Cardiac fibroblast (primary cell): Measurements from ENCODE around the gene HSD17B11.
"Not testable (repeated sequence)": the region's sequence is repeated elsewhere in the genome, so short reads cannot be mapped to it uniquely, and the experiment has no call there.

ENCODE experiments used
- DNase-seq, 2 donors: peaks; one replicate each; pipeline versions ENCODE4 v3.0.0 to v3.0.0-alpha.2; 2010; ENCODE audit warnings: low read depth in 2 of 2
- H3K4me3 ChIP-seq, 2 donors: replicated peaks in 1 of 2; 1 replicate in 1 of 2; 2 replicates in 1 of 2; pipeline ENCODE4 v1.5.1; 2011; ENCODE audit warnings: low read depth in 2 of 2, low read length in 2 of 2, mild to moderate bottlenecking in 2 of 2, moderate library complexity in 1 of 2
- CTCF ChIP-seq: IDR thresholded peaks from one replicate; pipeline ENCODE4 v1.5.1; 2011; ENCODE audit warnings: low read depth, mild to moderate bottlenecking, low read length, inconsistent platforms

Gene HSD17B11

GRCh38 chr4:87390551-87390890, 467 bp downstream of the HSD17B11 start:
- TF ChIP-seq CTCF, result no peak
- peak overlapping the region; percentile 68 to 70 for H3K4me3 ChIP-seq
- DNase-seq, result no peak

- not testable (repeated sequence) for DNase-seq
- peak overlapping the region; percentile 68 to 70 for H3K4me3 ChIP-seq
Observed at GRCh38 chr4:87390055-87390454, 933 bp downstream of the HSD17B11 start.

- no peak overlapping the region for H3K4me3 ChIP-seq
- no peak for DNase-seq
- no peak for TF ChIP-seq CTCF
Observed at GRCh38 chr4:87388901-87389300, 2.1 kb downstream of the HSD17B11 start.

DNA sequence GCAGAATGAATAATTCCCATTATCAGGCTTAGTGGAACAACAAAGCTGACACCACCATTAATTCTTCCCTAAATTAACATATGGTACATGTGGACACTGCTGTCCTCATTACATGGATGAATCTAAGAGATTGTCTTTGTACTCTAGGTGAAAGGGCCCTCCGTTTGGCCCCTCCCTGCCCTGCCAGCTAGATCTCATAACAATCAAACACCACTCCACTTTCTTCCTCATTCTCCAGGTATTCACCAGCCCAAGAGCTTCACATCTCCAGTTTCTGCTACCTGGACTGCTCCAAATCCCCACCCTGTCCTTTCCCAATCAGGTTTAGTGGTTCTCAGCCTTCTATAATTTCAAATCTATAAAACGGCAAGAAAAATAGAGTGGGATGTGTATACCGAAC, 3.8 kb downstream of the HSD17B11 start:
- no peak overlapping the region for H3K4me3 ChIP-seq
- DNase-seq, result no peak

GRCh38 chr4:87384466-87385132, 6.4 kb downstream of the HSD17B11 start:
- not testable (repeated sequence) for H3K4me3 ChIP-seq, DNase-seq

More for the DNA sequence above, 3.8 kb downstream of the HSD17B11 start:
- no peak for TF ChIP-seq CTCF

GRCh38 chr4:87382931-87383330, 8.1 kb downstream of the HSD17B11 start:
- no peak for TF ChIP-seq CTCF
- H3K4me3 ChIP-seq, result no peak overlapping the region
- DNase-seq, result no peak

- DNase-seq, result no peak
- H3K4me3 ChIP-seq, result no peak overlapping the region
- TF ChIP-seq CTCF, result no peak
Observed at GRCh38 chr4:87382116-87382515, 8.9 kb downstream of the HSD17B11 start.

DNA sequence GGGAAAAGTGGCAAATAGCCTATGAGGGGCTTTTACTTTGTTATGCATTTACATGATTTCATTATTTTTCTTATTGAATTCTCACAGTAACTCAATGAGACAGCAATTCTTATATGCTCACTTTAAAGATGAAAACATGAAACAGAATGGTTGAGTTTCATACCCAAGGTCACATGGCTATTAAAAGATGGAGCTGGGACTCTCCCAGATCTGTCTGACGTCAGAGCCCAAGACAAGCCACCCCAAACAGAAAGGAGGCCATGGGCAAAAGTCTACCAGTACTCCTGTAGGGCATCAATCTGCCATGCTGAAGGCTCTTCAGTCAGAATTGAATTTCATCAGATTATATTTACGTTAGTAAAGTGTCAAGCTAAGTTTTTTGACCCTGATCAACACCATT, 13.2 kb downstream of the HSD17B11 start:
- DNase-seq, result no peak
- H3K4me3 ChIP-seq, result no peak overlapping the region
- TF ChIP-seq CTCF, result no peak
